OCI-LY1 (cell line): Measurements from ENCODE around the gene PBX3.

Experiments used
- H2AFZ ChIP-seq: fragments of 200-600 bp; sonication (generic), shearing (Covaris generic); 2 replicates; pipeline ENCODE4 v1.6.0; 2014; ENCODE audit warnings: antibody characterized with exemption, mild to moderate bottlenecking, low read length
- H3F3A ChIP-seq: fragments of 200-600 bp; sonication (generic), shearing (Covaris generic); 2 replicates; pipeline ENCODE4 v1.6.0; 2014; ENCODE audit warnings: mild to moderate bottlenecking, antibody characterized with exemption, low read length, moderate library complexity; ENCODE audit not compliant: insufficient read depth
- H3K27ac ChIP-seq: fragments of 200-600 bp; sonication (generic); 2 replicates; pipeline ENCODE4 v1.5.1; 2014; ENCODE audit warnings: low read length, mixed run types, mild to moderate bottlenecking, low read depth; ENCODE audit not compliant: poor library complexity, severe bottlenecking
- H3K27me3 ChIP-seq: fragments of 200-600 bp; sonication (generic); 2 replicates; pipeline ENCODE4 v1.6.0; 2014; ENCODE audit warnings: antibody characterized with exemption, mild to moderate bottlenecking, low read length, moderate library complexity; ENCODE audit not compliant: insufficient read depth
- H3K36me3 ChIP-seq: fragments of 200-600 bp; sonication (generic); 2 replicates; pipeline ENCODE4 v1.6.1; 2014; ENCODE audit warnings: mild to moderate bottlenecking, antibody characterized with exemption, low read length, moderate library complexity, mixed read lengths; ENCODE audit not compliant: insufficient read depth
- H3K4me1 ChIP-seq: fragments of 200-600 bp; sonication (generic); 2 replicates; pipeline ENCODE4 v1.5.1; 2014; ENCODE audit warnings: mild to moderate bottlenecking, low read length, moderate library complexity; ENCODE audit not compliant: insufficient read depth, severe bottlenecking
- H3K4me2 ChIP-seq: fragments of 200-600 bp; sonication (generic), shearing (Covaris generic); 2 replicates; pipeline ENCODE4 v1.6.1; 2014; ENCODE audit warnings: low read length
- H3K4me3 ChIP-seq: fragments of 200-600 bp; sonication (generic); 2 replicates; pipeline ENCODE4 v1.5.1; 2014; ENCODE audit warnings: low read length, low read depth, mild to moderate bottlenecking, mixed read lengths; ENCODE audit not compliant: poor library complexity, severe bottlenecking
- H3K79me2 ChIP-seq: fragments of 200-600 bp; shearing (Covaris generic); 2 replicates; pipeline ENCODE4 v1.6.1; 2016; ENCODE audit warnings: mixed run types, low read length, mixed read lengths; ENCODE audit not compliant: insufficient read depth
- H3K9ac ChIP-seq: fragments of 200-600 bp; sonication (generic), shearing (Covaris generic); 2 replicates; pipeline ENCODE4 v1.6.1; 2014; ENCODE audit warnings: mild to moderate bottlenecking, low read length, mixed read lengths
- H3K9me2 ChIP-seq: fragments of 200-600 bp; sonication (generic), shearing (Covaris generic); 2 replicates; pipeline ENCODE4 v1.6.1; 2014; ENCODE audit warnings: low read depth, mild to moderate bottlenecking, low read length, mixed read lengths
- H3K9me3 ChIP-seq: fragments of 200-600 bp; shearing (Covaris generic); 2 replicates; pipeline ENCODE4 v1.6.1; 2014; ENCODE audit warnings: low read length, mixed read lengths
- H4K20me1 ChIP-seq: fragments of 200-600 bp; sonication (generic), shearing (Covaris generic); 2 replicates; pipeline ENCODE4 v1.6.0; 2016; ENCODE audit warnings: mild to moderate bottlenecking, low read length; ENCODE audit not compliant: insufficient read depth
- CTCF ChIP-seq: fragments of 200-600 bp; sonication (generic), shearing (Covaris generic); IDR thresholded peaks from 2 replicates; pipeline ENCODE4 v1.5.1; 2017; ENCODE audit warnings: mild to moderate bottlenecking, antibody characterized with exemption, low read length, moderate library complexity, mixed read lengths
- EZH2 ChIP-seq: fragments of 200-600 bp; sonication (generic), shearing (Covaris generic); IDR thresholded peaks from 2 replicates; pipeline ENCODE4 v1.8.0; 2017; ENCODE audit warnings: borderline replicate concordance, mixed run types, mild to moderate bottlenecking, antibody characterized with exemption, low read length, moderate library complexity, mixed read lengths

Gene PBX3

GRCh38 chr9:125920402-125920801, 173.2 kb downstream of the PBX3 start:
- Histone ChIP-seq H3K4me2 (no peak overlapping the region), H4K20me1 (no peaks in the 10 kb centered on the region), H3K27me3 (no peaks in the 10 kb centered on the region), H3K4me1 (no peaks in the 10 kb centered on the region), H3K36me3 (no peaks in the 10 kb centered on the region), H3K4me3 (no peak overlapping the region), H3K9me2 (no peaks in the 10 kb centered on the region), H3K9me3 (no peaks in the 10 kb centered on the region), H3F3A (no peaks in the 10 kb centered on the region), H3K9ac (no peak overlapping the region), H3K79me2 (no peaks in the 10 kb centered on the region), H3K27ac (no peak overlapping the region), H2AFZ (no peak overlapping the region)
- no peak for TF ChIP-seq CTCF
- no peak for TF ChIP-seq EZH2

- Histone ChIP-seq H3K36me3 (no peaks in the 10 kb centered on the region), H3K4me1 (no peaks in the 10 kb centered on the region), H3F3A (no peaks in the 10 kb centered on the region), H3K27ac (no peak overlapping the region), H3K4me2 (no peak overlapping the region), H3K9me3 (no peaks in the 10 kb centered on the region), H3K4me3 (no peak overlapping the region), H3K79me2 (no peaks in the 10 kb centered on the region), H3K27me3 (no peaks in the 10 kb centered on the region), H3K9me2 (no peaks in the 10 kb centered on the region), H3K9ac (no peak overlapping the region), H2AFZ (no peak overlapping the region), H4K20me1 (no peaks in the 10 kb centered on the region)
- no peak for TF ChIP-seq CTCF
- no peak for TF ChIP-seq EZH2
Measured at GRCh38 chr9:125922854-125923253, 175.7 kb downstream of the PBX3 start.

DNA sequence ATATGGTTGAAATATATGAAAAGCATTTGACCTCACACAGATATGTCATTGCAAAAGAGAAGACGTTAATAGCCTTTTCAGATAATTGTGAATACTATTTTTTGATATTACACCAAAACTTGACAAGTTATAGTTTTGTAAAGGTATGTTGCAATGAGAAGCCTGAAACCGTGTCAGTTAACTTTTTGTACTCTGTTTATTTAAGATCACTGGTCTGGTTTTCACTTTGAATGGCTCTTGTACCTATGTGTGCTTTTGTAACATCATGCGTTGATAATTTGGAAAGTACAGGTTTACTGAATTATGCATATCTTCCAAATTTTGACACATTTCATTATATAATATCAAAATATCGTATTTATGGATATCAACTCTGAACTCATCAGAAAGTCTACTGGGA, 177.2 kb downstream of the PBX3 start:
- no peaks in the 10 kb centered on the region for H4K20me1 ChIP-seq
- no peak overlapping the region for H3K4me2 ChIP-seq
- no peak overlapping the region for H3K9ac ChIP-seq
- H3K9me3 ChIP-seq = no peaks in the 10 kb centered on the region
- no peak overlapping the region for H3K4me3 ChIP-seq
- no peak overlapping the region for H3K27ac ChIP-seq
- H3F3A ChIP-seq = no peaks in the 10 kb centered on the region
- H3K36me3 ChIP-seq = no peaks in the 10 kb centered on the region
- H3K4me1 ChIP-seq = no peaks in the 10 kb centered on the region
- no peaks in the 10 kb centered on the region for H3K9me2 ChIP-seq
- H3K79me2 ChIP-seq = no peaks in the 10 kb centered on the region
- TF ChIP-seq CTCF = no peak
- TF ChIP-seq EZH2 = no peak
- H2AFZ ChIP-seq = no peak overlapping the region
- H3K27me3 ChIP-seq = no peaks in the 10 kb centered on the region
